Endodermal cell (in vitro differentiated cells): ENCODE results near the gene RAB40C. TPM values are rescaled to one million over a fixed set of nuclear protein-coding genes. Genes with fewer than 3 reads are reported as not detected.
A peak's percentile ranks its signal among the peaks of the same experiment; 100 is the strongest.

ENCODE experiments used
- DNase-seq: peaks from one replicate; pipeline ENCODE4 v3.0.0-alpha.2; 2017
- H3K27ac ChIP-seq: 2 replicates; pipeline ENCODE4 v1.5.1; 2013; ENCODE audit warnings: mild to moderate bottlenecking, low read depth, low read length, moderate library complexity
- H3K27me3 ChIP-seq: 2 replicates; pipeline ENCODE4 v1.6.1; 2013; ENCODE audit warnings: mild to moderate bottlenecking, low read length, moderate library complexity; ENCODE audit not compliant: insufficient read depth, control insufficient read depth, poor library complexity, severe bottlenecking
- H3K36me3 ChIP-seq: 2 replicates; pipeline ENCODE4 v1.7.0; 2013; ENCODE audit warnings: mild to moderate bottlenecking, low read length, moderate library complexity; ENCODE audit not compliant: control insufficient read depth, insufficient read depth
- H3K4me1 ChIP-seq: one replicate; pipeline ENCODE4 v1.7.0; 2013; ENCODE audit warnings: low read length; ENCODE audit not compliant: control insufficient read depth, insufficient read depth
- H3K4me3 ChIP-seq: 2 replicates; pipeline ENCODE4 v1.5.1; 2013; ENCODE audit warnings: mild to moderate bottlenecking, low read length, moderate library complexity
- H3K9ac ChIP-seq: 2 replicates; pipeline ENCODE4 v1.6.1; 2013; ENCODE audit warnings: mild to moderate bottlenecking, low read length, moderate library complexity; ENCODE audit not compliant: poor library complexity, severe bottlenecking; ENCODE audit errors: extremely low read depth
- H3K9me3 ChIP-seq: 2 replicates; pipeline ENCODE4 v1.6.1; 2013; ENCODE audit warnings: mild to moderate bottlenecking, low read length, moderate library complexity; ENCODE audit not compliant: control insufficient read depth
- H3K27ac Mint-ChIP-seq: 2 replicates; pipeline ENCODE4 v1.8.0; 2020; ENCODE audit warnings: mixed read lengths
- H3K27me3 Mint-ChIP-seq: 2 replicates; pipeline ENCODE4 v1.8.0; 2021; ENCODE audit warnings: mild to moderate bottlenecking, mixed read lengths; ENCODE audit not compliant: insufficient read depth
- H3K36me3 Mint-ChIP-seq: 2 replicates; pipeline ENCODE4 v1.8.0; 2020; ENCODE audit warnings: low read depth, mixed read lengths
- H3K4me1 Mint-ChIP-seq: 2 replicates; pipeline ENCODE4 v1.8.0; 2020; ENCODE audit warnings: mixed read lengths
- H3K4me3 Mint-ChIP-seq: 2 replicates; pipeline ENCODE4 v1.8.0; 2020; ENCODE audit warnings: mild to moderate bottlenecking, moderate library complexity, mixed read lengths
- H3K9me3 Mint-ChIP-seq: 2 replicates; pipeline ENCODE4 v1.8.0; 2020; ENCODE audit warnings: mild to moderate bottlenecking, mixed read lengths
- WGBS, 2 experiments: methylation state at CpG; one replicate each; pipeline versions ENCODE4 v1.1.5 to v1.1.7; 2013; ENCODE audit warnings: missing lambda C conversion rate in 2 of 2, mixed read lengths in 1 of 2; ENCODE audit not compliant: insufficient coverage in 1 of 2, insufficient read length in 1 of 2; 5-methylcytosine and 5-hydroxymethylcytosine counted together
- total RNA-seq, 2 donors: library from RNA; stranded (reverse); fragmentation: NEBNext Ultra II Directional in 1 of 2; extraction: Animal tissue kit (Norgen Biotek cat#: 25700) in 1 of 2; gene quantifications; 2 replicates in 1 of 2; 3 replicates in 1 of 2; pipeline ENCODE4 v1.2.1, GENCODE V29; 2021
- TF ChIP-seq, protein P1 (sequence below): fragments of 200-600 bp; sonication (generic); conservative IDR thresholded peaks from 2 replicates; pipeline ENCODE4 v1.5.0; 2021; ENCODE audit warnings: antibody characterized with exemption, mild to moderate bottlenecking

Gene RAB40C
- total RNA-seq, 2 donors from 2014 or later, result 21.3 to 25.9 TPM

DNA sequence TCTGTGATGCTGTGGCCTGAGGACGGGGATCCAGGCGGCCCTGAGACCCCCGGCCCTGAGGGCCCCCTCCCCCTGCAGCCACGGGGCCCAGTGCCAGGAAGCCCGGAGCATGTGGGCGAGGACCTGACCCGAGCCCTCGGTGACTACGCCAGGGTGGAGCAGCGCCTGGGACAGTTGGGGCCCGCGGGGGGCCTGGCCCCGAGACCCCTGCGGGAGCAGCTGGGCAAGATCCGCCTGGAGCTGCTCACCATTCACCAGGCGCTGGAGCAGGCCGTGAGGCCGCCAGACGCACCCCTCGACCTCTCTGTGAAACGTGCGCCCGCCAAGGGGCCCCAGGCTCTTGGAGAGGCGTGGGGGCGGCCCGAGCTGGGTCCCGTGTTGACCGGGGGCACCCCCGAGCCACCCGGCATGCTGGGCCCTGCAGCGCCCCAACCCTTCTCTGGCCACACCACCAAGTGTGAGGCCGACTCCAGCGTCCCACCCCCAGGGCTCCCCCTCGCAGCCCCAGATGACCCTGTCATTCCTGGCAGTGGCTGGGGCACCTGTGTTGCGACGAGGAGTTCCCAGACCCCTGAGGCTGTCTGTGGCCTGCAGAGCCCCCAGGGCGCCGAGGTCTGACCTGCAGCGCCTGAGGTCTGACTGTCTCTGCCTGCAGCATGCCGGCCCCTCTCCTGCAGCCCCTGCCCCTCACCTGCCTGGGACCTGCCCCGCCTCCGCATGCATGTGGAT is 25.0 kb upstream of the RAB40C start:
- H3K4me1 Mint-ChIP-seq, result peaks cover 15% of the 10 kb centered on the region
- H3K27me3 ChIP-seq, result peaks cover 26% of the 10 kb centered on the region
- no peaks in the 10 kb centered on the region for H3K9me3 Mint-ChIP-seq
- no peak overlapping the region for H3K9ac ChIP-seq
- H3K4me3 ChIP-seq, result no peak overlapping the region
- H3K4me3 Mint-ChIP-seq, result no peak overlapping the region
- H3K27me3 Mint-ChIP-seq, result peaks cover 16% of the 10 kb centered on the region
- H3K36me3 ChIP-seq, result no peaks in the 10 kb centered on the region
- H3K27ac ChIP-seq, result no peak overlapping the region
- peaks cover 7% of the 10 kb centered on the region for H3K4me1 ChIP-seq
- H3K9me3 ChIP-seq, result no peaks in the 10 kb centered on the region
- DNase-seq, result no peak
- TF ChIP-seq, protein P1, sequence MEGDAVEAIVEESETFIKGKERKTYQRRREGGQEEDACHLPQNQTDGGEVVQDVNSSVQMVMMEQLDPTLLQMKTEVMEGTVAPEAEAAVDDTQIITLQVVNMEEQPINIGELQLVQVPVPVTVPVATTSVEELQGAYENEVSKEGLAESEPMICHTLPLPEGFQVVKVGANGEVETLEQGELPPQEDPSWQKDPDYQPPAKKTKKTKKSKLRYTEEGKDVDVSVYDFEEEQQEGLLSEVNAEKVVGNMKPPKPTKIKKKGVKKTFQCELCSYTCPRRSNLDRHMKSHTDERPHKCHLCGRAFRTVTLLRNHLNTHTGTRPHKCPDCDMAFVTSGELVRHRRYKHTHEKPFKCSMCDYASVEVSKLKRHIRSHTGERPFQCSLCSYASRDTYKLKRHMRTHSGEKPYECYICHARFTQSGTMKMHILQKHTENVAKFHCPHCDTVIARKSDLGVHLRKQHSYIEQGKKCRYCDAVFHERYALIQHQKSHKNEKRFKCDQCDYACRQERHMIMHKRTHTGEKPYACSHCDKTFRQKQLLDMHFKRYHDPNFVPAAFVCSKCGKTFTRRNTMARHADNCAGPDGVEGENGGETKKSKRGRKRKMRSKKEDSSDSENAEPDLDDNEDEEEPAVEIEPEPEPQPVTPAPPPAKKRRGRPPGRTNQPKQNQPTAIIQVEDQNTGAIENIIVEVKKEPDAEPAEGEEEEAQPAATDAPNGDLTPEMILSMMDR, result no peak
- WGBS, 2 experiments, result 91 to 92% methylated on average over 20 to 42 of the region's 42 CpGs
- no peak overlapping the region for H3K27ac Mint-ChIP-seq
- H3K36me3 Mint-ChIP-seq, result no peaks in the 10 kb centered on the region

GRCh38 chr16:565419-566330 is 24.2 kb upstream of the RAB40C start:
- peaks cover 16% of the 10 kb centered on the region for H3K27me3 Mint-ChIP-seq
- Histone ChIP-seq H3K36me3 (no peaks in the 10 kb centered on the region), H3K4me3 (no peak overlapping the region), H3K4me1 (peaks cover 7% of the 10 kb centered on the region), H3K9me3 (no peaks in the 10 kb centered on the region), H3K27me3 (peaks cover 21% of the 10 kb centered on the region), H3K27ac (no peak overlapping the region), H3K9ac (no peak overlapping the region)
- H3K36me3 Mint-ChIP-seq, result no peaks in the 10 kb centered on the region
- TF ChIP-seq, protein P1, result no peak
- 73 to 77% methylated on average over 26 to 34 of the region's 35 CpGs for WGBS, 2 experiments
- no peak for DNase-seq
- no peak overlapping the region for H3K4me3 Mint-ChIP-seq
- H3K9me3 Mint-ChIP-seq, result no peaks in the 10 kb centered on the region
- peaks cover 16% of the 10 kb centered on the region for H3K4me1 Mint-ChIP-seq
- no peak overlapping the region for H3K27ac Mint-ChIP-seq

- no peak within 1 kb of the TSS for H3K4me3 Mint-ChIP-seq
- peak; percentile 91 for DNase-seq
- Histone ChIP-seq H3K9ac (no peak within 1 kb of the TSS), H3K36me3 (peaks cover under 1% of the 10 kb centered on the region), H3K4me3 (no peak within 1 kb of the TSS), H3K27me3 (peaks cover 10% of the 10 kb centered on the region), H3K27ac (no peak within 1 kb of the TSS), H3K9me3 (no peaks in the 10 kb centered on the region), H3K4me1 (peaks cover 7% of the 10 kb centered on the region)
- H3K4me1 Mint-ChIP-seq, result peaks cover 21% of the 10 kb centered on the region
- WGBS, 2 experiments, result 58 to 65% methylated on average over 20 to 26 of the region's 26 CpGs
- peaks cover 9% of the 10 kb centered on the region for H3K27me3 Mint-ChIP-seq
- H3K36me3 Mint-ChIP-seq, result peaks cover 1% of the 10 kb centered on the region
- H3K9me3 Mint-ChIP-seq, result no peaks in the 10 kb centered on the region
- no peak within 1 kb of the TSS for H3K27ac Mint-ChIP-seq
- TF ChIP-seq, protein P1, result no peak
Observed at GRCh38 chr16:566475-567372, 23.1 kb upstream of the RAB40C start, which contains the start of gene NHLRC4. Gene NHLRC4, plus strand, starts transcription at chr16:567005. Its CDS starts 1,043 bp downstream, at chr16:568048.
